ENCODE data around the gene CDK14.

CDK14 gene

GRCh38 chr7:91181949-91182348 lies 585.8 kb downstream of the CDK14 start:
- in situ Hi-C loops (cut with MboI; ENCODE audit: low sequenced_read_pairs): no loop called here

- in situ Hi-C loops (cut with MboI; ENCODE audit: low sequenced_read_pairs): no loop called here
Measured at GRCh38 chr7:91182819-91183764, 587.0 kb downstream of the CDK14 start.

- in situ Hi-C loops (cut with MboI; ENCODE audit: low sequenced_read_pairs): no loop called here
Measured at GRCh38 chr7:91185771-91186170, 589.6 kb downstream of the CDK14 start.

- in situ Hi-C loops (cut with MboI; ENCODE audit: low sequenced_read_pairs): no loop called here
Measured at GRCh38 chr7:91187061-91187460, 590.9 kb downstream of the CDK14 start.

- in situ Hi-C loops (cut with MboI; ENCODE audit: low sequenced_read_pairs): no loop called here
Measured at GRCh38 chr7:91191771-91192170, 595.6 kb downstream of the CDK14 start.

GRCh38 chr7:91193141-91193540 lies 597.0 kb downstream of the CDK14 start:
- in situ Hi-C loops (cut with MboI; ENCODE audit: low sequenced_read_pairs): no loop called here

- in situ Hi-C loops (cut with MboI; ENCODE audit: low sequenced_read_pairs): no loop called here
Measured at GRCh38 chr7:91194841-91195240, 598.7 kb downstream of the CDK14 start.

GRCh38 chr7:91196058-91196457 lies 599.9 kb downstream of the CDK14 start:
- in situ Hi-C loops (cut with MboI; ENCODE audit: low sequenced_read_pairs): no loop called here

GRCh38 chr7:91198371-91198770 lies 602.2 kb downstream of the CDK14 start:
- in situ Hi-C loops (cut with MboI; ENCODE audit: low sequenced_read_pairs): no loop called here

- in situ Hi-C loops (cut with MboI; ENCODE audit: low sequenced_read_pairs): no loop called here
Measured at GRCh38 chr7:91199601-91200000, 603.5 kb downstream of the CDK14 start.

GRCh38 chr7:91201442-91202113 lies 605.5 kb downstream of the CDK14 start:
- in situ Hi-C loops (cut with MboI; ENCODE audit: low sequenced_read_pairs): no loop called here

GRCh38 chr7:91206361-91206960 lies 610.3 kb downstream of the CDK14 start:
- in situ Hi-C loops (cut with MboI; ENCODE audit: low sequenced_read_pairs): no loop called here

GRCh38 chr7:91212582-91212981 lies 616.5 kb downstream of the CDK14 start:
- in situ Hi-C loops (cut with MboI; ENCODE audit: low sequenced_read_pairs): no loop called here

GRCh38 chr7:91226411-91226810 lies 630.3 kb downstream of the CDK14 start:
- in situ Hi-C loops (cut with MboI; ENCODE audit: low sequenced_read_pairs): no loop called here

GRCh38 chr7:91228327-91228726 lies 632.2 kb downstream of the CDK14 start:
- in situ Hi-C loops (cut with MboI; ENCODE audit: low sequenced_read_pairs): no loop called here

- in situ Hi-C loops (cut with MboI; ENCODE audit: low sequenced_read_pairs): no loop called here
Measured at GRCh38 chr7:91228927-91229558, 632.9 kb downstream of the CDK14 start.

GRCh38 chr7:91230100-91230499 lies 634.0 kb downstream of the CDK14 start:
- in situ Hi-C loops (cut with MboI; ENCODE audit: low sequenced_read_pairs): no loop called here

GRCh38 chr7:91230503-91230902 lies 634.4 kb downstream of the CDK14 start:
- in situ Hi-C loops (cut with MboI; ENCODE audit: low sequenced_read_pairs): no loop called here

GRCh38 chr7:91233212-91233611 lies 637.1 kb downstream of the CDK14 start:
- in situ Hi-C loops (cut with MboI; ENCODE audit: low sequenced_read_pairs): no loop called here

- in situ Hi-C loops (cut with MboI; ENCODE audit: low sequenced_read_pairs): no loop called here
Measured at GRCh38 chr7:91235211-91235832, 639.2 kb downstream of the CDK14 start.

- in situ Hi-C loops (cut with MboI; ENCODE audit: low sequenced_read_pairs): no loop called here
Measured at GRCh38 chr7:91239171-91239604, 643.1 kb downstream of the CDK14 start.

Data from hTERT RPE-1 (cell line).